NCI-H510A treated with DMSO at 0.1 percent for 48 hours (cell line): ENCODE data around the gene DDRGK1.
"Not testable (repeated sequence)": the region's sequence is repeated elsewhere in the genome, so short reads cannot be mapped to it uniquely, and the experiment has no call there.

Source experiments
- DNase-seq: peaks from one replicate; lab custom pipeline; 2025; lab: John Stamatoyannopoulos, UW

The DDRGK1 gene

DNA sequence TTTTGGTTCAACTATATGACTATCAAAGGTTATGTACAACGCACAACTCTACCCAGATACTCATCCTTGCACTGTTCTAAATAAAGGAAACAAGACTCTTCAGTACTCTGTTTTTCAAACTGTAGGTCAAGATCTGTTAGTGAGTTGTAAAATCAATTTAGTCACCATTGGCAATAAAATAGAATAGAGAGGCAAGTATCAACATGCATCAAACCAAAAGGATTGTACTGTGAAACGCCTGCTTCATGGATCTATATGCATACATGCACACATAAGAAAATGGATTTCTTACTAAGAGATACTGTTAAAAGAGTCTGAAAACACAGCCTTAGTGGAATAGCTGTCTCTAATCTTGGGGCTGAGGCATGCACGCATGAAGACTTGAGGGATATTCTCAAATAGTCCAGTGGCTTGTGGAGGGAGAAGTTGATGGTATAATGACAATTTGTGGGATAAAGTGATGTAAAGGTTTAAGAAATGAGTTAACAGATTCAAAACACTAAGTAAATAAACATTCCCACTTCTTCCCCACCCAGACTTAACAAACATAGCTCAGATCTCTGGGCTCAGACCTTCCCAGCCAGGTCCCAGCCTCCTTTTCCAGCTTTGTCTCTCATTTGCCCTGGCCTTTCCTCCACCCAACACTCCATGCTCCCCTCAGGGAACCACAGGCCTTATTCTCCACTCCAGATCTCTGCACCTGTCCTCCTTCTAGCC lies 20.4 kb downstream of the DDRGK1 start:
- DNase-seq = no peak

DNA sequence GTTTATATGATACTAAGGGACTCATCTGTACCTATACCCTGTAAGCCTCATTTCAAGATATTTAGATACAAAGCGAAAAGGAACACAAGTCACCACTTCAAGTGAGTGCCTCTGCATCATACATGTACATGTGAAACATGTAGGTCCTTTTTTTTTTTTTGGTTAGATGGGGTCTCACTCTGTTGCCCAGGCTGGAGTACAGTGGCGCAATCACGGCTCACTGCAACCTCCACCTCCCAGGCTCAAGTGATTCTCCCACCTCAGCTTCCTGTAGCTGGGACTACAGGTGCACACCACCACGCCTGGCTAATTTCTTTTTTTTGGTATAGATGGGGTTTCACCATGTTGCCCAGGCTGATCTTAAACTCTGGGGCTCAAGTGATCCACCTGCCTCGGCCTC lies 22.1 kb downstream of the DDRGK1 start:
- DNase-seq = not testable (repeated sequence)

DNA sequence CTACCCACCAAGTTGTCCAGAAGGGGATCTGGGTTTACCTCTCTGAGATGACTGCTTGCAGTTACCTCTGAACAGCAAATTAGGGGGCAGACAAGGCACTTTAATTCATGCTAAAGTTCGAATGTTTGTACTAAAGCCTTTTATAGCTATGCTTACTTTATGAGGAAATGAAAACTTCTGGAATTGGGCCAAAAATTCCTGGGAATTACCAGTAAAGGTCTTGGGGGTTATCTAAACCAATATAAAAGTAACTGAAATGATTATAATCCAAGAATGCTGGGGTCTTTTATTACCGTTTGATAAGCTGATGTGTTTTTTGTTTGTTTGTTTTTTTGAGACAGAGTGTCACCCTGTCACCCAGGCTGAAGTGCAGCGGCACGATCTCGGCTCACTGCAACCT lies 23.2 kb downstream of the DDRGK1 start:
- DNase-seq = no peak

DNA sequence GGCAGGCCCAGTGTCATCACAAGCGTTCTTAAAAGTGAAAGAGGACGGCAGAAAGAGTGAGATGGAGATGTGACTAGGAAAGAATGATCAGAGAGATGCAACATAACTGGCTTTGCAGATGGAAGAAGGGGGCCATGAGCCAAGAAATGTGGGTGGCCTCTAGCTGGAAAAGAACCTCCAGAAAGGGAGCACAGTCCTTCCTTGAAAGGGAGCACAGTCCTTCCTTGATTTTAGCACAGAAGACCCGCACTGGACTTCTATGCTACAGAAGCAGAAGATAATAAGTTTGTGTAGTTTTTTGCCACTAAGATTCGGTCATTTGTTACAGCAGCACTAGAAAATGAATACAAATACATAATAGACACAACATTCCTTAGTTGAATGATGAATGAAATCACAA lies 24.2 kb downstream of the DDRGK1 start:
- DNase-seq = no peak

DNA sequence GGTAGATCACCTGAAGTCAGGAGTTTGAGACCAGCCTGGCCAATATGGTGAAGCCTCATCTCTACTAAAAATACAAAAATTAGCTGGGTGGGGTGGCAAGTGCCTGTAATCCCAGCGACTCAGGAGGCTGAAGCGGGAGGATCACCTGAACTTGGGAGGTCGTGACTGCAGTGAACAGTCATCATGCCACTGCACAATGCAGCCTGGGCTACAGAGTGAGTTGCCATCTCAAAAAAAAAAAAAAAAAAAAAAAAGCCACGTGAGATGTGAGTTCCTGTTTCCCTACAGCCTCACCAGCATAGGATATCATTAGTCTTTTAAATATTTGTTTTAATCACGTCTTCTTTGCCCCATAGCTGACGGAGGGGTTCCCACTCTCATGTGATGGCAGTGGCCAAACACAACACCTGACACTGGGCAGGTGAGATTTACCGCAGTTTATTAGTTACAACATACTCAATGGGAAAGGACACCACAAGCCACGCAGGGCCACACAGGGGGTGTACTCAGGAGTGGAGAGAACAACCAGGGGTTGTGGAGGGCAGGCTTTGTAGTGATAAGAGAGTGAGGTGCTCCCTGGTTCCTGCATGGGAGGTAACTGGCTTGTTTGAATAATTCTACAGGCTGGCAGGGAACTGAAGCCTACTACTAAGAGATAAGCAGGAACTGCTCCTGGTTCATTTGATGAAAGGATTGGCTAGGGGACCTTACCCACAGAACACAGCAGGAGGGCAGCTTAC lies 26.6 kb downstream of the DDRGK1 start:
- no peak for DNase-seq

DNA sequence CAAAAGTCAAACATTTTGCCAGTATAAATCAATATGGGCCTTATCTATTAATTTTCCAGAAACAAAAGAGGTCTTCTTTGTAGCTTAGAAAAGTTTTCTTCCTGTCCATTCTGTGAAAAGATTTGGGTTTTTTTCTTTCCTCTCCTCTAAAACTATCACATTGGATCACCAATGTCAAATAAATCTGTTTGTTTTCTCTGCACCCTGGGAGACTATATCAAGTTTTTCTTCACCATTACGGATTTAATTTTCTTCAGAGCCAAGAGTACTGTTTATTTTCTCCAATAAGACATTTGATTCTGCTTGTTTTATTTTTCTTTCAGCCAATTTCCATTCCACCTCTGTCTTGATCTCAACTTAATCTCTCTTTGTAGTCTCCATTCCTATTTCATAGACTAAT lies 29.2 kb downstream of the DDRGK1 start:
- no peak for DNase-seq

DNA sequence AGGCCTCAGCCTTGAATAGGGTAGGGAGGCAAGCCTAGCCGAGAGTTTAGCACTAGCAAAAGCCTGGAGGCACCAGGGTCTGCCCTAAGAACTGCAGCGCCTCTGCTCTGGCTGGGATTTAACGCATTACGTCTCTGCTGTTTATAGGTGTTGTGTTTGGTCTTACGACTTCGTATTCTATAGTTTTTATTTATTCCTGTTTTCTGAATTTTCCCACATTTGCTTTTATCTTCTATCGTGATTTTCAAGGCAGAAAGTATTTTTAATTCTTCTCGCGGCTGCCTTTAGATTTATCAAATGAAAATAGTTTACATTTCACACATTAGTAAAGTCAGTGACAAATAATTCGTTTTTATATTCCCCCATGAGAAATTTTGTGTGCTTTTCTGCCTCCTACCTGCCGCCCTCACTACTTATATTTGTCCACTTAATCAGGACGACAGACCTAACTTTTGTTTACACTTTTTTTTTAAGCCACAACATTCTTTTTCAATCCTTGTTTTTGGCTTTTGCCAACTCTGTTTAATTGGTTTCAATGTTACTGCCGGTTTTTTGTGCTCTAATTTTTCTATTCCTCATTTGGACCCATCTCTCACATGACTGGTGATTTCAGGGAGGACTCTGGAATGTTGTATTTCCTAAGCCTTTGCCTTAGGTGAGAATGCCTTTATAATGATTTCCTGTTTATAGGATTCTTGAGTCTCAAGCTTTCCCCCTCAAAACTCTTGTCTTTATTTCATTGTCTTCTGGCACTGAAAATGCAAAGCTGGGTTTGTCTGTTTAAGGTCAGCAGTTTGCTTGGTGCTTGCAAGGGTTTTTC lies 29.8 kb downstream of the DDRGK1 start:
- DNase-seq = no peak

DNA sequence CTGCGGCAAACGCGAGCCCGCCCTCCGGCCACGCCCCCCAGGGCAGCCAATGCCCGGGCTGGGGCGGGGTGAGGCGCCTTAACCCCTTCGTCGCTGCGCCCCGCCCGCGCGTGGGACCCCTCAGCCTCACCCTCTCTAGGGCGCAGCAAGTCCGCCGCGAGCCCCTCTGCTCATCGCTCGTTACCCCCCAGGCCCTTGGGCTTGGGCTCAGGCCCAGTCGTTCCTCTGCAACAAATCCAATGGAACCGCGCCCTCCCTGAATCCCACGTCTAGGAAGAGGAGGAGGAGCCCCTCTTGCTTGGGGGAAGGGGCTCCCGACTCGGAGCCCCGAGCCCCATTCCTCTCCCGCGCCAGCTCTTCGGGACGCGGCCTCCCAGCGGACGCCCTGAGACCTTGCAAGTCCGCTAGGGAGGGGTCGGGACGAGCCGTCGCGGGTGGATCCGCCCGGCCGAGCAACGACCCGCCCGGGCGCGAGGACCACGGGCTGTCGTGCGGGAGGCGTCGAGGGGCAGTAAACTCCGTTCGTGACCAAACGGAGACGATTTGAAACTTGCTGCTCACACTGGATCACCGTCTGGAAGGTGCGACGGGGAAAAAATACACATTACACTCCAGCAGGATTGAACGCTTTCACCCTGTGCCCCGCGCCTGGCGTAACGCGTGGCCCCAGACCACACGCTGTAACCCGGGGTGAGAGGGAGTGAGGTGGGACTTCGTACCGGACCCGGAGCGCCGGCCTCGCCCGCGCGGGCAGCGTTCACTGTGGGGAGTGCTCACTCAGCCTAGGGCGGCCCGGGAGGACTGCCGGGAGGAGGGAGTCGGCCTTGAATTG lies 30.7 kb downstream of the DDRGK1 start:
- DNase-seq = peak; percentile 88

DNA sequence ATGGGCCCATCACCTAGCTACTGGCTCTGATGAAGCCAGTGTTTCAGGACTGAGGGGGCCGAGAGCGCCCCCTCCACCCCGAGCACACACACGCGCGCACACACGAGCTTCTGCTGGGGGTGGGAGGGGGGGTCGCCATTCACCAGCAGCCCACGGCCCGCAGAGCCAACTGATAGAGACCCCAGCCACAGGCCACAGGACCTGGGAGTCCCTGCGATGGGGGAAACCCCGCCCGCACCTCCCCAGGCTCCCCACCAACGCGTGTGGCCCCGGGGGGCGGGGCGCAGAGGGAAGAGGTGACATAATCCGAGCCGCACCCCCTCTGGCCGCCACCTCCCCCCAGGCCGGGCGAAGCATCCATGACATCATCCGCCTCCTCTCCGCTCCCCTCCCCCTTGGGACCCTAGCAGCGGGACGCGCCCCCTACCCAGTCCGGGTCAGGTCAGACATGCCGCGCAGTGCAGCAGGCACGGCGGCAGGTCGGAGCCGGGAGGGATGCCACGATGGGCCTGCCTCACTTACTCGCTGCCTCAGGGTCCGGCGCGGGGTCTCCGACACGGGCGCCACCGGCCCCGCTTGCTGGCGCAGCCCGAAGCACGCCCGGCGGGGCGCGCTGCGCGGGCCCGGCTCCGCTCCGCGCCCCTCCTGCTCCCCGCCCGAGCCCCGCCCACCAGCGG lies 31.4 kb downstream of the DDRGK1 start, which contains the start of gene LZTS3:
Gene LZTS3, minus strand, starts transcription at position 617 of the 677 bp plus-strand sequence. CDS start 6,386 bp downstream, outside the sequence.
- DNase-seq = peak; percentile 38

DNA sequence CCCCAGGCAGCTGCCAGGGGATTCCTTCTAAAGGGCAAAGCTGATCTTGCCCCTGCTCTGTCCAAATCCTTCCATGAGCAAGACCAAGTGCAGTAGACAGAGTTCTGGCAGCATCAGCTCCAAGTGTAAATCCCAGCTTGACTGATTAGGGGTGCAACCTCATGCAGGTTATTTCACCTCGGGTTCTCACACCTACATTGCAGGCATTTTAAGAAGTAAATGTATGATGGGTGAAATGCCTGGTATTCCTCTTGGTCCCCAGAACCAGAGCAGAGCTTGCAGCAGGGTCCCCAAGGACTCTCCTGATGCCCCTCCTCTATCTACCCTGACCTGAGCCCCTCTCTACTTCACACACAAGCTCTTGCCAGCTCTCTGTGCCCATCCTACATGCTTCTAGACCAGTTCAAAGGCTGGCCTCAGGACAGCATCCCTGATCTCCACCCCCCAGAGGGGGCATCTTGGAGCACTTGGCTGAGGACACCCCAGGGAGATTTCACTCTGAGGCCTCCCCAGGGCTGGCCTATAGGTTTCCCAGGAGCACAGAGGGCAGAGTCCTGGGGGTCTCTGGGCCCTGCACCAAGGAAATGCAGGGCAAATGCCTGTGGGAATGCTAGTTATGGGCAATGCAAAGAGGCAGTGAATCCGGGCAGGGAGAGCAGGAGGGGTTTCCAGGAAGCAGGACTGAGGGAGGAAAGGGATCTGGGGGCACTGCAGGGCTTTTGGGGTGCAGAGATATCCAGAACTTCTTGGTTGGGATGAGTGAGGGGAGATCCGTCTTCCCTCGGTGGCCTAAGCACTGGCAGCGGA lies 32.2 kb downstream of the DDRGK1 start:
- no peak for DNase-seq

DNA sequence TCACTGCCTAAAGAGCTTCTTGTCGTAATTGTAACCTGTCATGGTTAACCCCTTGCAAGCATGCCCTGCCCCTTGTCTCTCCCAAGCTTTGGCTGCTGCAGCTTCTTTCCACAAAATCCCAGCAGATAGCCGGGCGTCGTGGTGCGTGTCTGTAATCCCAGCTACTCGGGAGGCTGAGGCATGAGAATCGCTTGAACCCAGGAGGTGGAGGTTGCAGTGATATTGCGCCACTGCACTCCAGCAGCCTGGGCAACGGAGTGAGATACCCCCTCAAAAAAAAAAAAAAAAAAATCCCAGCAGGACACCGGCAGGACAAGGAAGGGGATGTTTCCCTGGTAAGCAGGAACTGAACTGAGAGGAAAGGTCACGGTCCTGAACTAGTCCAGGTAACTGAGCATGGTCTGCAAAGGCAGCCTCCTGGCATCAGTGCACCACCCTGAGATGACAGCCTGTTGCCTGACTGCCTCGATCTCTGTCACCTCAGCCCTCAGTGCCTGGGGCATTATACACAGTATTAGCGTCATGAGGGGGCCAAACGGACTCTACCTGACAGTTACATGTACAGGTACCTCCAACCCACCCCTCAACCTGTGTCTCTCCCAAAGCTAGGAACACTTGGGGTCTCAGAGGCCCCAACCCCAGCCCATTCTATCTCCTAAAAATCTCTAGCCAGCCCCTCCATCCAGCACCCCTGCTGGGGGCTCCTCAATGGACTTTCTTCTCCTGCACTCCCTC lies 32.9 kb downstream of the DDRGK1 start:
- DNase-seq = no peak

DNA sequence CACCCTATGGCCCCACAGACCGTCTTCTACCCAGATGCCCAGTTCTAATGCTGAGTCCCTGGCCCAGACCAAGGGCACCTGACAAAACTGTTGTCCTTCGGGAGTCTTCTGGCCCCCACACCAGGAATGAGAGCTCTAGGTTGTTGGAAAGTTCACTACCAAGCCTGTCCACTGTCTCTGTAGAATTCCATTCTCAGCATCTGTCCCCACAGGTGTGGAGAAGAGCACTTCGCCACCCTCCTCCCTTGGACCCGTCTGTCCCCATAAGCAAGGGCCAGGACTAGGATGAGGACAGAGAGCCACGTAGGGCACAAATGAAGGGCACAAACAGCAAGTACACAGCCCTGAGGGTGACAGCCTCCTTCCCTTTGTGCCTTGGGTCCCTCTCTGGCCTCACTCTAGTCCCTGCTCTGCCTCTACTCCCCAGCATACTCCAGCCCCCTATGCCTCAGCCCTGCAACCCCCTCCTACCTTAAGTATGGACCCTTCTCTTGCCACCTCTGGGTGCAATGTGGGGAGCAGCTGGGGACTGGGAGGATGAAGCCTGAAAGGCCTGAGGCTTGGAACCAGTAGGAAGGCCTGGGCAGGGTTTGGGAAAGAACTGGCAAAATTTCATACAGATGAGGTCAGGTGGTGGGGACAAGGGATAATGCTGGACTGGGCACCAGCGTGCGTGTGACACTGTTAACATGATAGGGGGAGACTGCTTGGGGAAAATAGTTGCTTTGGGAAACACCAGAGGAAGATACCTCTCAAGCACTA lies 35.5 kb downstream of the DDRGK1 start:
- DNase-seq = peak; percentile 81

DNA sequence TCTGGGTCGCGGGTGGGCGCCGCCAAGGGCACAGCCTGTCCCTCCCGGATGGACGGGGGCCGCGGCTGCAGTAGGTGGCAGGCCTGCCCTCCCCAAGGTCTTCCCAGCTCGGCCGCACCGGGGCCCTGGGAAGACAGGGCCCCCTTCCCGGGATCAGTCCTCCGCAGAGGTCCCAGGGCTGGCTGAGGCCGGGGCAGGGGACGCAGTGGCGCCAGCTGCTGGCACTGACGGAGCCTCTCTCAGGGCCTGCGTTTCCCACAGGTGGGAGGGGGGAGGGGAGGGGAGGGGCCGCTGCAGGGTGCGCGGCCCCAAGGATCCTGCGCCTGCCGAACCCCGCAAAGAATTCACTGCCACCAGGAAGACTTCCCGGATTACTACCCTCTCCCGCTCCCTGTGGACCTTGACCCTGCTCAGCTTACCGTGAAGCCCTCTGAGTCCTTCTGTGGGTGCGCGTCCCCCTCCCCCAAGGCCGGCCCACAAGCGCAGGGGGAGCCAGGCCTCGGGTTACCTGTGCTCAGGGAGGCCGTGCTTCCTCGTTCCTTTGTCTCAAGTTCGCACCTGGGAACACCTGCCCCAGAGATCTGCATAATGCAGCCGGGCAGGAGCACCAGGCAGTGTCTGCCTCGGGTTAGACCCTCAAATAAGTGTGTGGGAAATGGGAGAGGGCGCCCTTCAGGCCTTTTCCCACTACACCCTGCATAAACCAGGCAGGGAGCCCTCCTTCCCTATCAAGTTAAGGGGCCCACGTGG lies 36.2 kb downstream of the DDRGK1 start:
- peak; percentile 87 for DNase-seq

DNA sequence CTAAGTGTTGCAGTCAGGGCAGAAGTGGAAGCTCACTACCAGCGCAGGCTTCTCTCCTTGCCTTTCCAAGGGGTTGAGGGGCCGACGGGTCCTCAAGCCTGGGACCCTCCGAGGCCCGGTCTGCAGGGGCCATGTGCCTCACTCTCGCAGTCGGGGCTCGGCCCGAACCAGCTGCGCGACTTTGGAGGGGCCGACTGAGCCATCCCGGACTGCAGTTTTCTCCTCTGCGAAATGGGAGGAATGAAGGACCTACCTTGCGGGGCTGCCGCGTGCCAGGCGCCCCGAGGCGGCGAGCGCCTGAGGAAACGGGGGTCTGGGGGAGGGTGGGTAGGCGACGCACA lies 36.8 kb downstream of the DDRGK1 start:
- no peak for DNase-seq

DNA sequence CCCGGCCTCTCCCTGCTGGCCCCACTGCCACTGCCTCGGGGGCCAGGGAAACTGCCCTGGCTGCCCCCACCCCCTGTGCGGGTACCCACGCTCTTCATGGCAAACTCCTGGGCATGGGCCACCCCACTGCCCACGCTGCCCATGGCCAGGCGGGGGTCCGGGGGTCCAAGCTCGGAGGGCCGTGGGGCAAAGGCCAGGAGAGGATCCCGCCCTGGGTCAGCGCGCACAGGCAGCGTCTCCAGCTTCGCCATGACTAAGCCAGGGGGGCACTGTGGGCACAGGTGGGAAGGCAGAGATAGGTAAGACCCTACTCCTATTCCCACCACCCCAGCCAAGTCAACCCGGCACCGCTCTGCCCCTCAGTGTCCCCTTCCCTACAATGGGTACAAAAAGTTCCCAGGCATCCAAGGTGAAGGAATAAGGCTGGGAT lies 37.6 kb downstream of the DDRGK1 start:
- no peak for DNase-seq

DNA sequence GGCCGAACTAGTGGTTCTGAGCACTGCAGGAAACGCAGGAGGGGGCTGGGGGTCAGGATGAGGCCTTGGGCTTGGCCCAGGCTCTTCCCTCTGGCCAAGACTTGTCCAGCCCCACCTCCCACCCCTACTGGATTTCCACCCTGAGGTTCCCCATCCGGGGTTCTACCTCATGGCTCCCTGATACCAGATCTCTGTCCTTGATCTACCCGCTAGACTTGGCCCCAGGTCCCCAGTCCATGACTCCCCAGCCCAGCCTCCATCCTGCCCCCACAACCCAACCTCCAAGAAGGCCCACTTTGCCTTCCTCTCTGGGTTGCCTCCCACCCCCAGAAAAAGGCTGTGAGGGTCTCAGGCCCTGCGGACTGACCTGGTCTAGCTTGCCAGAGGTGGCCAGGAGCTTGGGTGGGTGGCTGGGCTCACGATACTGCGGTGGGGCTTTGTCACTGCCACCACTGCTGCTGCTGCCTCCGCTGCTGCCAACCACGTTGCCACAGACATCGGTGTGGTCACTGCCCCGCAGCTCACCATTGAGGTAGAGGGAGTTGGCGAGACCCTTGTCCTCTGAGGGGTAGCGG lies 38.1 kb downstream of the DDRGK1 start:
- DNase-seq = no peak

DNA sequence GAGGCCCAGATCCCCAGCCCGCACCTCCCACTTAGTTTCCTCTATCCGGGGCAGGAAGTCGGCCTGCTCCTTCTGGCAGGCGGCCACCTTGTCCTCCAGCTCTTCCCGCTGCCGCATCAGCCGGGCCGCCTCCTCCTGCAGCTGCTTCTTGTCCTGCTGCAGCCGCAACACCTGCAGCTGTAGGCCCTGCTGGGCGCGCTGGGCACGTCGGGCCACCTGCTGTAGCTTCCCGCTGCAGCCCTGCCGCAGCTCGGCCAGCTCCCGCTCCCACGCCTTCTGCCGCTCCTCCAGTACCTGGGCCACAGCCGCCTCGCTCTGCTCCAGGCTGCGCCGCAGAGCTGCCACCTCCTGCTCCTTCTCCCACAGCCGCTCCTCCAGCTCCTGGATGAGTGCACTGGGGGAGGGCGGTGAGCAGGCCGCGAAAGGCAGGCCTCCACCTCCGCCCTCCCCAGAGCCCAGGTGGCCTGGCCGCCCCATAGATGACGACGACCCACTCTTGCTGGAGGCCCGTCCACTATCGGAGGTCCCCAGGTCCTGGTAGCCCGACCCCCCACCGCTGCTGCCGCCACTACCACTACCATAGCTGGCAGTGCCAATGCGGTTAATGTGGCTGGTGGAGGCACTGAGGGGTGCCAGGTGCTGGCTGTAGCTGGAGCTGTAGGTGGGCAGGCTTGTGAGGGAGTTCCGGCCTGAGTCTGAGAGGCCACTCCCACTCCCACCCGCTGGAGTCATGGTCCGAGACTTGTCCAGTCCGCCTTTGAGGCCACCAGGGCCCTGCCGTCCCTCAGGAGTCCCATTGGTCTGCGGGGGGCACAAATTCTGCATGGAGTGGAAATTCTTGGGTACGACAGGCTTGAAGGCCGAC lies 38.8 kb downstream of the DDRGK1 start:
- peak; percentile 91 for DNase-seq
